22Rv1 (cell line): ENCODE results near the gene DNASE1L2.

Experiments used
- ZFX ChIP-seq: fragments of 450-650 bp; IDR thresholded peaks from 2 replicates; pipeline ENCODE4 v1.6.1; 2017; ENCODE audit warnings: antibody characterized with exemption, borderline replicate concordance
- TF ChIP-seq, protein P1 (sequence below): fragments of 450-650 bp; IDR thresholded peaks from 2 replicates; pipeline ENCODE4 v1.5.1; 2017; ENCODE audit warnings: mild to moderate bottlenecking

DNA sequence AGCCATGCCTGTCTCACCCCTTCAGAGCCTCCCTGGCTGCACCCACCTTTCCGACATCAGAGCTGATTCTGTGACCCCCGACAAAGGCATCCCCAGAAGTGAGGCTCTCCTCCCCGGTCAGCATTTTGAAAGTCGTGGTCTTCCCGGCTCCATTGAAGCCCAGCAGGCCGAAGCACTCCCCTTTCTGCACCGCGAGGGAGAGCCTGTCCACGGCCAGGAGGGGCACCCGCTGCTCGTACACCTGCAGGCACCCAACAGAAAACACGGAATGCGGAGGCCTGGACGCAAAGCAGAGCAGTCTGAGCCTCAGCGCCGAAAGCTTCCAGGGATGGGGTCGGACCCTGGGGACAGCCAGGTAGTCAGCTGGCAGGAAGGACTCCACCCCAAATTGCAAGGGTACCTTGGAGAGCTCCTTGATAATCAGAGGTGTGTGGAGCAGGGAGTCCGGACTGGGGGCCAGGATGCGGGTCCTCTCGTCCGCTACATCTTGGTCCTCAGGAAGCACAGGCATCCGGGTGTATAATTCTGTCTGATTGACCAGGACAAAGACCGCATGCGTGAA is 44.8 kb downstream of the DNASE1L2 start:
- TF ChIP-seq, protein P1, sequence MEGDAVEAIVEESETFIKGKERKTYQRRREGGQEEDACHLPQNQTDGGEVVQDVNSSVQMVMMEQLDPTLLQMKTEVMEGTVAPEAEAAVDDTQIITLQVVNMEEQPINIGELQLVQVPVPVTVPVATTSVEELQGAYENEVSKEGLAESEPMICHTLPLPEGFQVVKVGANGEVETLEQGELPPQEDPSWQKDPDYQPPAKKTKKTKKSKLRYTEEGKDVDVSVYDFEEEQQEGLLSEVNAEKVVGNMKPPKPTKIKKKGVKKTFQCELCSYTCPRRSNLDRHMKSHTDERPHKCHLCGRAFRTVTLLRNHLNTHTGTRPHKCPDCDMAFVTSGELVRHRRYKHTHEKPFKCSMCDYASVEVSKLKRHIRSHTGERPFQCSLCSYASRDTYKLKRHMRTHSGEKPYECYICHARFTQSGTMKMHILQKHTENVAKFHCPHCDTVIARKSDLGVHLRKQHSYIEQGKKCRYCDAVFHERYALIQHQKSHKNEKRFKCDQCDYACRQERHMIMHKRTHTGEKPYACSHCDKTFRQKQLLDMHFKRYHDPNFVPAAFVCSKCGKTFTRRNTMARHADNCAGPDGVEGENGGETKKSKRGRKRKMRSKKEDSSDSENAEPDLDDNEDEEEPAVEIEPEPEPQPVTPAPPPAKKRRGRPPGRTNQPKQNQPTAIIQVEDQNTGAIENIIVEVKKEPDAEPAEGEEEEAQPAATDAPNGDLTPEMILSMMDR = no peak
- TF ChIP-seq ZFX = no peak
